ENCODE data around the gene IL21R.

The IL21R gene

DNA sequence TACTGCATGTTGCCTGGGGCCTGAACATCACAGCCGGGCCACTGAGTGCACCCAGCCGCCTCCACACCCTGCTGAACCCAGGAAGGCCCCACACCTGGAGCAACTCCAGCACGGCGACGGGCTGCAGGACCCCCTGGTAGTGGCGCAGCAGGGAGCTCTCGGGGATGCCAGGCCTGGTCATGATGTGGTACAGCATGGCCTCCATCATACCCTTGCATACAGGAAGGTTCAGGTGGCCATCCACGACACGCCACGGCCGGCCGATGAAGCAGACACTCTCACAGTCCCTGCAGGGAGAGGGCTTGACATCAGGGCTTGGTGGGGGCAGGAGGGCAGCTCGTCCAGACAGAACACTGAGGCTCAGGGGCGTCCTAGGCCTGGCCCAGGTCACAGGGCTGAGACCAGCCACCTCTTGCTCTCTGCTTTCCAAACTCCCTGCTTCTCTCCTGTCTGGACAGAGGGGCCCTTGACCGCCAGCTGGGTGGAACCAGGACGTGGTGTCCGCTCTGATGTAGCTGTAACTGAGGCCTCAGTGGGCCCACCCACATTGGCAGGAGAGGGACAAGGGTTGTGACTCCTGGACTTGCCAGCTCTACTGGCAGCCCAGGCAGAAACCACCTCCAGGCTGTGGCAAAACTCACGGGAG, 60.3 kb downstream of the IL21R start:
- Histone ChIP-seq H3K79me2 (ENCODE audit: low read length) (no peaks in the 10 kb centered on the region), H3K9me2 (replicated peaks; ENCODE audit: insufficient read depth, low read length) (no peaks in the 10 kb centered on the region), H3F3A (ENCODE audit: insufficient read depth, low read length) (no peaks in the 10 kb centered on the region), H3K4me1 (ENCODE audit: low read length) (no peaks in the 10 kb centered on the region), H3K4me2 (ENCODE audit: low read depth, low read length) (no peak overlapping the region), H2AFZ (ENCODE audit: low read length) (no peak overlapping the region), H3K36me3 (replicated peaks; ENCODE audit: insufficient read depth, low read length) (no peaks in the 10 kb centered on the region), H3K4me3 (ENCODE audit: low read length) (no peak overlapping the region), H4K20me1 (ENCODE audit: insufficient read depth, low read length) (no peaks in the 10 kb centered on the region), H3K9ac (ENCODE audit: low read length) (no peak overlapping the region), H3K9me3 (replicated peaks; ENCODE audit: insufficient read depth, low read length) (no peaks in the 10 kb centered on the region), H3K27ac (ENCODE audit: low read length) (no peak overlapping the region), H3K27me3 (replicated peaks; ENCODE audit: insufficient read depth, low read length) (no peaks in the 10 kb centered on the region)
- TF ChIP-seq, protein P1, sequence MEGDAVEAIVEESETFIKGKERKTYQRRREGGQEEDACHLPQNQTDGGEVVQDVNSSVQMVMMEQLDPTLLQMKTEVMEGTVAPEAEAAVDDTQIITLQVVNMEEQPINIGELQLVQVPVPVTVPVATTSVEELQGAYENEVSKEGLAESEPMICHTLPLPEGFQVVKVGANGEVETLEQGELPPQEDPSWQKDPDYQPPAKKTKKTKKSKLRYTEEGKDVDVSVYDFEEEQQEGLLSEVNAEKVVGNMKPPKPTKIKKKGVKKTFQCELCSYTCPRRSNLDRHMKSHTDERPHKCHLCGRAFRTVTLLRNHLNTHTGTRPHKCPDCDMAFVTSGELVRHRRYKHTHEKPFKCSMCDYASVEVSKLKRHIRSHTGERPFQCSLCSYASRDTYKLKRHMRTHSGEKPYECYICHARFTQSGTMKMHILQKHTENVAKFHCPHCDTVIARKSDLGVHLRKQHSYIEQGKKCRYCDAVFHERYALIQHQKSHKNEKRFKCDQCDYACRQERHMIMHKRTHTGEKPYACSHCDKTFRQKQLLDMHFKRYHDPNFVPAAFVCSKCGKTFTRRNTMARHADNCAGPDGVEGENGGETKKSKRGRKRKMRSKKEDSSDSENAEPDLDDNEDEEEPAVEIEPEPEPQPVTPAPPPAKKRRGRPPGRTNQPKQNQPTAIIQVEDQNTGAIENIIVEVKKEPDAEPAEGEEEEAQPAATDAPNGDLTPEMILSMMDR (IDR thresholded peaks at IDR 0.05; ENCODE audit: low read length): no peak
- TF ChIP-seq EZH2phosphoT487 (IDR thresholded peaks at IDR 0.05; ENCODE audit: low read length): no peak
- DNase-seq: no peak

DNA sequence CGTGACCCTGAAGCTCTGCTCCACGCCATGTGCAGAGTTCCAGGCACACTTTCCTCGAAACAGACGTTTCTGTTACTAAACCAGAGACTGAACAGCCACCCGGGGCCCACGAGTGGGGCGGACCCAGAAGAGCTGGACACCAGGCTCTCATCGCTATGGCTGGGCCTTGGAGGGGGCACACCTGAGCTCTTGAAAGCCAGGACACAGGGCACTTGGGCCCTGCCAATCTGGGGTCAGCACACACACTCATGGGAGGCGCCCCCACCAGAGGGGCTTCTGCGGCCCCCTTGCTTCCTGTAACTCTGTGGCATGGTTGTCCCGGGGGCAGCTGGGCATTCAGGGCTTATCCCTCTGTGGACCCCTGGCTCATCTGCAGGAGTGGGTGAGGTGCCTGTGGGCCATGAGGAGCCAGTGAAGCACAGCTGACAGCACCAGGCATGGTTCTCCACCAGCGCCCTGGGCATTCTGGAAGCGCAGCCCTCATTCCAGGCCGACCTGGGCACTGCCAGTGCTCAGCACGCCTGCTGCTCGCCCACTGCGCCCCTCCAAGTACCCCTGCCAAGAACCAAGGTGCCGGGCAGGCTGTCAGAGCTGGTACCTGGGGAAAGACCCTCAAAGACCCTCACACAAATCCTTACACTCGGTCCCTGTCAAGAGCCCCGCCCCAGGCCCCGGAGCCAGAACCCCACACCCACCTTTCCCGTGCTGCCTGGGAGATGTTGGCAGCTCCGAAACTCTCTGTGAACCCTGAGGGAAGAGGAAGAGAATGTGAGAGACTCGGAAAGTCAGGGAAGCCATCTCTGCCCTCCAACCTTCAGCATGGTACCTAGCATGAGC, 61.1 kb downstream of the IL21R start:
- TF ChIP-seq, protein P1 (IDR thresholded peaks at IDR 0.05; ENCODE audit: low read length): no peak
- TF ChIP-seq EZH2phosphoT487 (IDR thresholded peaks at IDR 0.05; ENCODE audit: low read length) (no peak), EZH2 (optimal IDR thresholded peaks at IDR 0.05; ENCODE audit: low read depth, low read length) (no peak)
- Histone ChIP-seq H3K4me2 (ENCODE audit: low read depth, low read length) (no peak overlapping the region), H2AFZ (ENCODE audit: low read length) (no peak overlapping the region), H3K79me2 (ENCODE audit: low read length) (no peaks in the 10 kb centered on the region), H3K36me3 (replicated peaks; ENCODE audit: insufficient read depth, low read length) (no peaks in the 10 kb centered on the region), H4K20me1 (ENCODE audit: insufficient read depth, low read length) (no peaks in the 10 kb centered on the region), H3K9me2 (replicated peaks; ENCODE audit: insufficient read depth, low read length) (no peaks in the 10 kb centered on the region), H3K9me3 (replicated peaks; ENCODE audit: insufficient read depth, low read length) (no peaks in the 10 kb centered on the region), H3F3A (ENCODE audit: insufficient read depth, low read length) (no peaks in the 10 kb centered on the region), H3K27me3 (replicated peaks; ENCODE audit: insufficient read depth, low read length) (no peaks in the 10 kb centered on the region), H3K4me3 (ENCODE audit: low read length) (no peak overlapping the region), H3K4me1 (ENCODE audit: low read length) (no peaks in the 10 kb centered on the region), H3K27ac (ENCODE audit: low read length) (no peak overlapping the region), H3K9ac (ENCODE audit: low read length) (no peak overlapping the region)
- DNase-seq: no peak

DNA sequence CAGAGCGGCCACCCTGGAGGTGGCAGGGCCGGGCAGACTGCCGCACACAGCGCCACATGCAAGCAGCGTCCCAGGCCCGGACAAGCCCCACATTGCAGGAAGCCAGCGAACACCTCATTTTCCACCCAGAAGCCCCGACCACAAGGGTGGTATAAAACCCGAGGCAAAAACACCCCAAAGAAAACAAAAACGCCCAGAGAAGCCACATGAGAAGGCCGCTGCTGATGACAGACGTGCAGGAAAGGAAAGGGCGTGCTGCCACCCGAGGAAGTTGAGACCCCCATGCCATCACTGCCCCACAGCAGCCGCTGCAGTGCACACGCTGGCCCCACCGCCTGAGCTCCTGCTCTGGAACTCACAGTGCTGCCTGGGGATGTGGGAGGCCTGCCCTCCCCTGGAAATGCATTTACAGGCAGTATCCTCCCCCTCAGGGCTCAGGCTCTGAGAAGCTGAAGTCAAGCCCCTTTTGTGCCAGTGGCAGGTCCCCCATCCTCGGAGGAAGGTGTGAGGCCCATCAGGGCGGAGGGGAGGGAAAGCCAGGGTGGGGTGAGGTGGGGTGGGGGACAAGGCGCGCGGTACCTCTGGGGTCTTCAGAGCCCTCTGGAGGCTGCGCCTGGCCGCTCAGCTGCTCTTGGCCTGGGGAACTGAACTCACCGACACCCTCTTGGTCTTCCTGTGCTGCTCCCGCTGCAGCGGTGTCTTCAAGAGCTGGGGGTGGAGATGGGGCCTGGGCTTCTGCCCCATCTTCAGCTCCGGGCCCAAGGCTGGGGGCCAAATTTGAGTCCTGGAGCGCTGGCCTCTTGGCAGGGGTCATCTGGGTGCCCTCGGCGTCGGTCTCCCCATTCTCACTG, 62.0 kb downstream of the IL21R start:
- no peak overlapping the region for H2AFZ ChIP-seq (ENCODE audit: low read length)
- no peak overlapping the region for H3K27ac ChIP-seq (ENCODE audit: low read length)

More for the DNA sequence above, 62.0 kb downstream of the IL21R start:
- H3K4me3 ChIP-seq (ENCODE audit: low read length): no peak overlapping the region
- H3F3A ChIP-seq (ENCODE audit: insufficient read depth, low read length): no peaks in the 10 kb centered on the region
- H4K20me1 ChIP-seq (ENCODE audit: insufficient read depth, low read length): no peaks in the 10 kb centered on the region
- no peaks in the 10 kb centered on the region for H3K36me3 ChIP-seq (replicated peaks; ENCODE audit: insufficient read depth, low read length)
- TF ChIP-seq EZH2phosphoT487 (IDR thresholded peaks at IDR 0.05; ENCODE audit: low read length): no peak
- no peak for TF ChIP-seq EZH2 (optimal IDR thresholded peaks at IDR 0.05; ENCODE audit: low read depth, low read length)
- TF ChIP-seq, protein P1 (IDR thresholded peaks at IDR 0.05; ENCODE audit: low read length): no peak
- no peak for DNase-seq
- no peak overlapping the region for H3K4me2 ChIP-seq (ENCODE audit: low read depth, low read length)
- H3K4me1 ChIP-seq (ENCODE audit: low read length): no peaks in the 10 kb centered on the region
- H3K9me3 ChIP-seq (replicated peaks; ENCODE audit: insufficient read depth, low read length): no peaks in the 10 kb centered on the region
- H3K27me3 ChIP-seq (replicated peaks; ENCODE audit: insufficient read depth, low read length): no peaks in the 10 kb centered on the region
- no peaks in the 10 kb centered on the region for H3K79me2 ChIP-seq (ENCODE audit: low read length)
- H3K9me2 ChIP-seq (replicated peaks; ENCODE audit: insufficient read depth, low read length): no peaks in the 10 kb centered on the region
- H3K9ac ChIP-seq (ENCODE audit: low read length): no peak overlapping the region

All from MM.1S (cell line).